ENCODE results near the gene CDH16.

- TF ChIP-seq CREB1 (CRISPR knock-in tag; IDR thresholded peaks at IDR 0.05; ENCODE audit: low read depth) = no peak
- no peak for TF ChIP-seq CTCF (conservative IDR thresholded peaks at IDR 0.05; ENCODE audit: low read depth in 2 of 2)
- no peak for TF ChIP-seq REST (IDR thresholded peaks at IDR 0.05; ENCODE audit: unreplicated experiment)
- no peak for TF ChIP-seq POLR2AphosphoS5 (IDR thresholded peaks at IDR 0.05; ENCODE audit: low read depth)
- TF ChIP-seq ZNF114 (CRISPR knock-in tag; IDR thresholded peaks at IDR 0.05) = no peak
- TF ChIP-seq EZH2phosphoT487 (IDR thresholded peaks at IDR 0.05; ENCODE audit: unreplicated experiment) = no peak
These were observed 27.3 kb upstream of the CDH16 start for GRCh38 chr16:66945939-66946338.

All from GM23338 (cell line).